H9 (cell line): ENCODE measurements around the gene PRR5L. TPM values are rescaled to one million over a fixed set of nuclear protein-coding genes. Genes with fewer than 3 reads are reported as not detected.

Experiments used
- DNase-seq: peaks from one replicate; pipeline ENCODE4 v3.0.0-alpha.2; 2017
- H2AFZ ChIP-seq: one replicate; pipeline ENCODE4 v1.6.1; 2013; ENCODE audit warnings: mild to moderate bottlenecking, low read length, control low read depth, moderate library complexity
- H2AK5ac ChIP-seq: 2 replicates; pipeline ENCODE4 v1.6.1; 2013; ENCODE audit warnings: low read length, control low read depth, mixed read lengths; ENCODE audit not compliant: insufficient read length
- H2BK120ac ChIP-seq: one replicate; pipeline ENCODE4 v1.6.1; 2013; ENCODE audit warnings: low read depth, mild to moderate bottlenecking, low read length, control low read depth, inconsistent platforms; ENCODE audit not compliant: poor library complexity, severe bottlenecking
- H2BK12ac ChIP-seq: 2 replicates; pipeline ENCODE4 v1.6.1; 2013; ENCODE audit warnings: low read length, control low read depth, mixed read lengths, low read depth; ENCODE audit not compliant: insufficient read length
- H2BK15ac ChIP-seq: 2 replicates; pipeline ENCODE4 v1.6.1; 2013; ENCODE audit warnings: low read depth, low read length, control low read depth
- H2BK20ac ChIP-seq: one replicate; pipeline ENCODE4 v1.6.1; 2013; ENCODE audit warnings: low read depth, mild to moderate bottlenecking, low read length, control low read depth, inconsistent platforms; ENCODE audit not compliant: poor library complexity, severe bottlenecking
- H2BK5ac ChIP-seq: 2 replicates; pipeline ENCODE4 v1.6.1; 2013; ENCODE audit warnings: low read length, control low read depth, mixed read lengths; ENCODE audit not compliant: insufficient read length
- H3K14ac ChIP-seq: 2 replicates; pipeline ENCODE4 v1.6.1; 2013; ENCODE audit warnings: low read length, control low read depth; ENCODE audit not compliant: insufficient read depth
- H3K18ac ChIP-seq: 2 replicates; pipeline ENCODE4 v1.6.1; 2013; ENCODE audit warnings: low read depth, mild to moderate bottlenecking, mixed read lengths, low read length, control low read depth; ENCODE audit not compliant: insufficient read length
- H3K23ac ChIP-seq: 2 replicates; pipeline ENCODE4 v1.6.1; 2013; ENCODE audit warnings: low read length, control low read depth, mixed read lengths, low read depth; ENCODE audit not compliant: insufficient read length
- H3K23me2 ChIP-seq: 2 replicates; pipeline ENCODE4 v1.6.1; 2013; ENCODE audit warnings: low read depth, mild to moderate bottlenecking, mixed read lengths, low read length, control low read depth; ENCODE audit not compliant: insufficient read length, poor library complexity, severe bottlenecking
- H3K27ac ChIP-seq: 2 replicates; pipeline ENCODE4 v1.5.1; 2013; ENCODE audit warnings: low read length, control low read depth, mixed read lengths, low read depth; ENCODE audit not compliant: insufficient read length
- H3K27me3 ChIP-seq: 2 replicates; pipeline ENCODE4 v1.6.1; 2013; ENCODE audit warnings: low read length, control low read depth, inconsistent platforms; ENCODE audit not compliant: insufficient read depth
- H3K4ac ChIP-seq: 2 replicates; pipeline ENCODE4 v1.6.1; 2013; ENCODE audit warnings: low read depth, mild to moderate bottlenecking, control low read depth, inconsistent platforms, low read length, moderate library complexity
- H3K4me1 ChIP-seq: 2 replicates; pipeline ENCODE4 v1.6.1; 2013; ENCODE audit warnings: low read length, control low read depth, inconsistent platforms; ENCODE audit not compliant: insufficient read depth
- H3K4me2 ChIP-seq: 2 replicates; pipeline ENCODE4 v1.6.1; 2013; ENCODE audit warnings: low read length, control low read depth, mixed read lengths; ENCODE audit not compliant: insufficient read length, insufficient read depth
- H3K56ac ChIP-seq: 2 replicates; pipeline ENCODE4 v1.6.1; 2013; ENCODE audit warnings: low read depth, mild to moderate bottlenecking, mixed read lengths, low read length, control low read depth; ENCODE audit not compliant: insufficient read length
- H3K79me1 ChIP-seq: 2 replicates; pipeline ENCODE4 v1.6.1; 2013; ENCODE audit warnings: low read depth, mild to moderate bottlenecking, moderate library complexity, low read length, control low read depth, inconsistent platforms; ENCODE audit not compliant: insufficient read depth, poor library complexity, severe bottlenecking
- H3K79me2 ChIP-seq: 2 replicates; pipeline ENCODE4 v1.6.1; 2013; ENCODE audit warnings: low read length, control low read depth, inconsistent platforms; ENCODE audit not compliant: insufficient read depth
- H3K9ac ChIP-seq: 2 replicates; pipeline ENCODE4 v1.6.1; 2013; ENCODE audit warnings: low read length, control low read depth, mixed read lengths; ENCODE audit not compliant: insufficient read length; ENCODE audit errors: extremely low read depth
- H3K9me3 ChIP-seq: one replicate; pipeline ENCODE4 v1.6.1; 2013; ENCODE audit warnings: low read depth, low read length, inconsistent platforms; ENCODE audit not compliant: control insufficient read depth
- H3T11ph ChIP-seq: one replicate; pipeline ENCODE4 v1.6.1; 2013; ENCODE audit warnings: mild to moderate bottlenecking, low read length, control low read depth, inconsistent platforms
- H4K20me1 ChIP-seq: one replicate; pipeline ENCODE4 v1.6.1; 2013; ENCODE audit not compliant: control insufficient read depth, insufficient read length, insufficient read depth
- H4K5ac ChIP-seq: 2 replicates; pipeline ENCODE4 v1.6.1; 2013; ENCODE audit warnings: low read depth, mild to moderate bottlenecking, mixed read lengths, low read length, control low read depth; ENCODE audit not compliant: insufficient read length
- H4K8ac ChIP-seq: replicated peaks from 2 replicates; pipeline ENCODE4 v1.6.1; 2013; ENCODE audit warnings: low read length, control low read depth, mixed read lengths, low read depth; ENCODE audit not compliant: insufficient read length
- H4K91ac ChIP-seq: 2 replicates; pipeline ENCODE4 v1.6.1; 2013; ENCODE audit warnings: low read depth, mild to moderate bottlenecking, moderate library complexity, mixed read lengths, low read length, control low read depth; ENCODE audit not compliant: insufficient read length
- H3K27ac Mint-ChIP-seq, 3 experiments: 2 replicates in 2 of 3; 3 replicates in 1 of 3; pipeline ENCODE4 v1.8.0; 2020 to 2021; ENCODE audit warnings: mixed read lengths in 3 of 3, mild to moderate bottlenecking in 1 of 3, moderate library complexity in 1 of 3
- H3K27me3 Mint-ChIP-seq: 2 replicates; pipeline ENCODE4 v1.8.0; 2021; ENCODE audit warnings: low read depth, mild to moderate bottlenecking, moderate library complexity, mixed read lengths
- H3K36me3 Mint-ChIP-seq, 3 experiments: 2 replicates in 2 of 3; 3 replicates in 1 of 3; pipeline ENCODE4 v1.8.0; 2020 to 2021; ENCODE audit warnings: low read depth in 3 of 3, mixed read lengths in 3 of 3; ENCODE audit not compliant: insufficient read depth in 1 of 3
- H3K4me1 Mint-ChIP-seq, 2 experiments: 2 replicates each; pipeline ENCODE4 v1.8.0; 2020; ENCODE audit warnings: mixed read lengths in 2 of 2
- H3K4me3 Mint-ChIP-seq, 2 experiments: 2 replicates in 1 of 2; 3 replicates in 1 of 2; pipeline ENCODE4 v1.8.0; 2020 to 2021; ENCODE audit warnings: mild to moderate bottlenecking in 2 of 2, mixed read lengths in 2 of 2, moderate library complexity in 1 of 2
- H3K9me3 Mint-ChIP-seq, 2 experiments: 2 replicates in 1 of 2; 3 replicates in 1 of 2; pipeline ENCODE4 v1.8.0; 2020; ENCODE audit warnings: mild to moderate bottlenecking in 2 of 2, mixed read lengths in 2 of 2, moderate library complexity in 1 of 2
- CTCF ChIP-seq: fragments of 200-600 bp; sonication (generic); conservative IDR thresholded peaks from 3 replicates; pipeline ENCODE4 v1.8.0; 2021; ENCODE audit warnings: antibody characterized with exemption, mild to moderate bottlenecking
- WGBS: extraction: QIAGEN DNeasy Blood & Tissue Kit; methylation state at CpG from one replicate; pipeline ENCODE4 v1.1.7; 2013; ENCODE audit warnings: missing lambda C conversion rate, low lambda C conversion rate, mixed read lengths; ENCODE audit not compliant: insufficient read length; ENCODE audit errors: extremely low coverage; 5-methylcytosine and 5-hydroxymethylcytosine counted together
- total RNA-seq: library from RNA; stranded (reverse); gene quantifications from 2 replicates; pipeline ENCODE4 v1.2.1, GENCODE V29; 2021

The PRR5L gene
- total RNA-seq, 1 experiment from 2014 or later: 5.6 TPM

GRCh38 chr11:36512016-36512415 lies 215.9 kb downstream of the PRR5L start:
- no peak overlapping the region for H3K4ac ChIP-seq
- H3K4me1 Mint-ChIP-seq: peaks cover 15 to 17% of the 10 kb centered on the region in 2 experiments
- H3K23me2 ChIP-seq: peaks cover 7% of the 10 kb centered on the region
- no peak overlapping the region for H3K23ac ChIP-seq
- H3K27me3 ChIP-seq: no peaks in the 10 kb centered on the region
- H2AFZ ChIP-seq: no peak overlapping the region
- no peak overlapping the region for H2BK20ac ChIP-seq
- H3K79me2 ChIP-seq: no peaks in the 10 kb centered on the region
- H4K20me1 ChIP-seq: no peaks in the 10 kb centered on the region
- H3K14ac ChIP-seq: no peak overlapping the region
- no peak overlapping the region for H2AK5ac ChIP-seq
- H3K4me2 ChIP-seq: no peak overlapping the region
- H3K4me3 Mint-ChIP-seq: no peak overlapping the region
- no peak for DNase-seq
- H3K18ac ChIP-seq: no peak overlapping the region
- H2BK15ac ChIP-seq: no peak overlapping the region
- H3K27ac ChIP-seq: no peak overlapping the region
- H3K36me3 Mint-ChIP-seq: peaks cover 0 to 2% (median 0%) of the 10 kb centered on the region in 3 experiments; a peak in 2 of 7 replicates
- H4K8ac ChIP-seq: no peak overlapping the region
- no peak overlapping the region for H3K27ac Mint-ChIP-seq
- H3K9ac ChIP-seq: no peak overlapping the region
- H2BK120ac ChIP-seq: no peak overlapping the region
- no peak for TF ChIP-seq CTCF
- peaks cover 2% of the 10 kb centered on the region; the same call in 1 of the 2 replicates for H3K4me1 ChIP-seq
- H3K27me3 Mint-ChIP-seq: peaks cover 31% of the 10 kb centered on the region
- WGBS: no CpG with 5 or more reads among the region's 5 CpGs
- H3K56ac ChIP-seq: no peak overlapping the region
- H2BK12ac ChIP-seq: no peak overlapping the region
- H3T11ph ChIP-seq: no peak overlapping the region
- no peaks in the 10 kb centered on the region for H3K79me1 ChIP-seq
- no peaks in the 10 kb centered on the region; a peak in 2 of 5 replicates for H3K9me3 Mint-ChIP-seq
- H3K9me3 ChIP-seq: no peaks in the 10 kb centered on the region
- no peak overlapping the region for H4K91ac ChIP-seq
- no peak overlapping the region for H4K5ac ChIP-seq
- no peak overlapping the region for H2BK5ac ChIP-seq
